HepG2 (cell line): Measurements from ENCODE around the gene PPP2R5C. TPM values are rescaled to one million over a fixed set of nuclear protein-coding genes. Genes with fewer than 3 reads are reported as not detected.

Source experiments
- ATAC-seq: fragments of 200-7000 bp; cut with Tn5 transposase; 3 replicates; pipeline ENCODE4 v1.9.1; 2020; ENCODE audit warnings: mild to moderate bottlenecking, moderate library complexity
- BruUV-seq: library from RNA; stranded (reverse); fragments of 400-500 nt; replicated peaks from 2 replicates; lab custom pipeline; 2021; lab: Mats Ljungman, UMichigan
- CTCF ChIA-PET: fragments of 300-600 bp; formaldehyde crosslinking; extraction: SDS; loops from one replicate; lab custom pipeline; 2021; ENCODE audit warnings: low total read pairs, inconsistent platforms, low intra/inter-chr PET ratio; lab: Yijun Ruan, JAX
- POLR2A ChIA-PET: fragments of 350-600 bp; sonication (Branson Sonifier 250); formaldehyde crosslinking; loops from one replicate; lab custom pipeline; 2020; ENCODE audit warnings: antibody characterized with exemption, inconsistent platforms; lab: Yijun Ruan, JAX
- DNase-seq: peaks from one replicate; pipeline ENCODE4 v3.0.0-alpha.2; 2015; ENCODE audit warnings: low spot score
- FAIRE-seq: peaks from 3 replicates; lab custom pipeline; 2011; peaks lifted over from hg19 to GRCh38; lab: Jason Lieb, UNC
- H2AFZ ChIP-seq: one replicate; pipeline ENCODE4 v1.6.1; 2011; ENCODE audit warnings: low read length, inconsistent platforms
- H3K27ac ChIP-seq: fragments of 300-600 bp; 3 replicates; pipeline ENCODE4 v1.8.0; 2011; ENCODE audit warnings: mixed run types, mild to moderate bottlenecking, mixed read lengths, low read length, inconsistent platforms; ENCODE audit not compliant: insufficient read depth; ENCODE audit errors: extremely low read length
- H3K27me3 ChIP-seq, 2 experiments: fragments of 200-600 bp in 1 of 2; 2 replicates in 1 of 2; 3 replicates in 1 of 2; pipeline versions ENCODE4 v1.6.0 to v1.8.0; 2011; ENCODE audit warnings: low read length in 2 of 2, mild to moderate bottlenecking in 2 of 2, moderate library complexity in 2 of 2, inconsistent platforms in 1 of 2; ENCODE audit not compliant: insufficient read depth in 2 of 2, control insufficient read depth in 1 of 2
- H3K36me3 ChIP-seq, 2 experiments: fragments of 200-600 bp in 1 of 2; replicated peaks in 1 of 2; 2 replicates in 1 of 2; 3 replicates in 1 of 2; pipeline versions ENCODE4 v1.5.1 to v1.8.0; 2011; ENCODE audit warnings: low read length in 2 of 2, inconsistent platforms in 1 of 2; ENCODE audit not compliant: insufficient read depth in 2 of 2, control insufficient read depth in 1 of 2
- H3K4me1 ChIP-seq: 2 replicates; pipeline ENCODE4 v1.5.1; 2012; ENCODE audit warnings: low read length, inconsistent platforms; ENCODE audit not compliant: insufficient read depth
- H3K4me2 ChIP-seq: 2 replicates; pipeline ENCODE4 v1.6.0; 2011; ENCODE audit warnings: low read depth, low read length, inconsistent platforms
- H3K4me3 ChIP-seq, 3 experiments: fragments of 200-600 bp in 1 of 3; sonication (generic), shearing (Covaris generic) in 1 of 3; replicated peaks in 1 of 3; 2 replicates each; pipeline ENCODE4 v1.5.1; 2011 to 2016; ENCODE audit warnings: low read length in 3 of 3, inconsistent platforms in 2 of 3, low read depth in 2 of 3, mild to moderate bottlenecking in 2 of 3, control low read depth in 1 of 3, mixed read lengths in 1 of 3; ENCODE audit not compliant: insufficient read depth in 1 of 3
- H3K79me2 ChIP-seq: one replicate; pipeline ENCODE4 v1.6.1; 2011; ENCODE audit warnings: low read length, inconsistent platforms; ENCODE audit not compliant: insufficient read depth
- H3K9ac ChIP-seq: 2 replicates; pipeline ENCODE4 v1.6.0; 2011; ENCODE audit warnings: mild to moderate bottlenecking, low read depth, low read length, inconsistent platforms; ENCODE audit not compliant: insufficient read depth
- H3K9me3 ChIP-seq: 2 replicates; pipeline ENCODE4 v1.5.1; 2012; ENCODE audit warnings: mild to moderate bottlenecking, low read length
- H4K20me1 ChIP-seq: 2 replicates; pipeline ENCODE4 v1.6.0; 2011; ENCODE audit warnings: inconsistent platforms, mild to moderate bottlenecking, low read length, moderate library complexity; ENCODE audit not compliant: insufficient read depth
- NR3C1 ChIP-seq: sonication (generic); formaldehyde crosslinking; IDR thresholded peaks from 2 replicates; pipeline ENCODE4 v1.4.0; 2020; ENCODE audit warnings: missing genetic modification reagents
- TBP ChIP-seq: sonication (generic); formaldehyde crosslinking; IDR thresholded peaks from 2 replicates; pipeline ENCODE4 v1.5.0; 2020; ENCODE audit warnings: missing genetic modification reagents
- ZNF580 ChIP-seq: IDR thresholded peaks from 2 replicates; pipeline ENCODE4 v1.6.1; 2016; ENCODE audit warnings: low read depth, borderline replicate concordance
- ZNF7 ChIP-seq: IDR thresholded peaks from 2 replicates; pipeline ENCODE4 v1.6.1; 2016; ENCODE audit warnings: missing biosample characterization, missing genetic modification reagents
- ZNF775 ChIP-seq: sonication (generic); formaldehyde crosslinking; IDR thresholded peaks from 2 replicates; pipeline ENCODE4 v1.4.0; 2020; ENCODE audit warnings: missing genetic modification reagents, mild to moderate bottlenecking, moderate library complexity, borderline replicate concordance
- ZUFSP ChIP-seq: sonication (generic); formaldehyde crosslinking; IDR thresholded peaks from 2 replicates; pipeline ENCODE4 v1.9.0; 2021; ENCODE audit warnings: missing genetic modification reagents, mild to moderate bottlenecking, borderline replicate concordance
- WGBS: methylation state at CpG from one replicate; pipeline ENCODE4 v1.1.6; 2017; ENCODE audit warnings: low lambda C conversion rate; 5-methylcytosine and 5-hydroxymethylcytosine counted together
- in situ Hi-C: cut with HindIII; loops from 2 replicates; pipeline ENCODE4 v1.10.0; 2017; ENCODE audit warnings: low pct_unique_long_range_greater_than_20kb; ENCODE audit not compliant: extremely low pct_ligation_motif_present
- intact Hi-C: fragments of 100-400 bp; cut with micrococcal nuclease; formaldehyde crosslinking; loops from one replicate; pipeline ENCODE4 v1.10.0; 2022; ENCODE audit not compliant: unreplicated experiment
- polyA plus RNA-seq, 8 experiments: library from polyadenylated mRNA; depleted of rRNA in 3 of 8; stranded (reverse) in 7 of 8; unstranded in 1 of 8; fragments of >200 nt; fragmentation: Illumina TruSeq in 4 of 8; extraction: Trizol in 4 of 8; gene quantifications; 2 replicates each; pipeline versions ENCODE4 v1.2.1 to v1.2.3, GENCODE V29; 2011 to 2016; ENCODE audit warnings: low read depth in 4 of 8, missing spikeins in 1 of 8, mixed read lengths in 1 of 8; ENCODE audit not compliant: insufficient read depth in 1 of 8
- total RNA-seq, 5 experiments: library from RNA; depleted of rRNA; stranded (reverse); fragments of >200 nt; fragmentation: Illumina TruSeq; extraction: Trizol; gene quantifications; 2 replicates each; pipeline ENCODE4 v1.2.3, GENCODE V29; 2016; ENCODE audit warnings: low read depth in 1 of 5
- TF ChIP-seq, protein P1 (sequence below): sonication (generic); formaldehyde crosslinking; IDR thresholded peaks from 2 replicates; pipeline ENCODE4 v1.4.0; 2020; ENCODE audit warnings: mild to moderate bottlenecking, missing genetic modification reagents

The PPP2R5C gene
- total and polyA plus RNA-seq, 2 of the 13 experiments (the other 11 are each of a cell fraction or from before 2014, with no cell fraction given), result 74.3 to 78.5 TPM

DNA sequence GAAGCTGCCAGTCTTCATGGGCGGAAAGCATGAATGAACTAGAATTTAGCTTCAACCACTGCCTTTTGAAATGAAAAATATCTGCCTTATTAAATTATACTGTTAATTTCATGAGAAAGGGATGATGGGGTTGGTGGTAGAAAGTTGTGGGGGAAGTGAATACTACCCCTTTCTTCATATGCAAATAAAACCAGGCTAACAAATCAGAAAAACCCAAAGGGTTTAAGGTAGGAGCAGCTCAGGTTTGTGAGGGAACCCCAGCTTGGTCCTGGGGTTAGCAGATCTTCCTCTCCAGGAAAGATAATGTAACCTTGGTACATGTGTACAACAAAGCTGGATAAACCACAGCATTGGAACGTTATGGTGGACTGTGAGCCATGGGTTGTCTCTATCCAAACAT lies 84.0 kb downstream of the PPP2R5C start:
- ATAC-seq (no peak), DNase-seq (no peak), FAIRE-seq (no peak)
- H3K4me3 ChIP-seq, result no peak overlapping the region
- TF ChIP-seq, protein P1, sequence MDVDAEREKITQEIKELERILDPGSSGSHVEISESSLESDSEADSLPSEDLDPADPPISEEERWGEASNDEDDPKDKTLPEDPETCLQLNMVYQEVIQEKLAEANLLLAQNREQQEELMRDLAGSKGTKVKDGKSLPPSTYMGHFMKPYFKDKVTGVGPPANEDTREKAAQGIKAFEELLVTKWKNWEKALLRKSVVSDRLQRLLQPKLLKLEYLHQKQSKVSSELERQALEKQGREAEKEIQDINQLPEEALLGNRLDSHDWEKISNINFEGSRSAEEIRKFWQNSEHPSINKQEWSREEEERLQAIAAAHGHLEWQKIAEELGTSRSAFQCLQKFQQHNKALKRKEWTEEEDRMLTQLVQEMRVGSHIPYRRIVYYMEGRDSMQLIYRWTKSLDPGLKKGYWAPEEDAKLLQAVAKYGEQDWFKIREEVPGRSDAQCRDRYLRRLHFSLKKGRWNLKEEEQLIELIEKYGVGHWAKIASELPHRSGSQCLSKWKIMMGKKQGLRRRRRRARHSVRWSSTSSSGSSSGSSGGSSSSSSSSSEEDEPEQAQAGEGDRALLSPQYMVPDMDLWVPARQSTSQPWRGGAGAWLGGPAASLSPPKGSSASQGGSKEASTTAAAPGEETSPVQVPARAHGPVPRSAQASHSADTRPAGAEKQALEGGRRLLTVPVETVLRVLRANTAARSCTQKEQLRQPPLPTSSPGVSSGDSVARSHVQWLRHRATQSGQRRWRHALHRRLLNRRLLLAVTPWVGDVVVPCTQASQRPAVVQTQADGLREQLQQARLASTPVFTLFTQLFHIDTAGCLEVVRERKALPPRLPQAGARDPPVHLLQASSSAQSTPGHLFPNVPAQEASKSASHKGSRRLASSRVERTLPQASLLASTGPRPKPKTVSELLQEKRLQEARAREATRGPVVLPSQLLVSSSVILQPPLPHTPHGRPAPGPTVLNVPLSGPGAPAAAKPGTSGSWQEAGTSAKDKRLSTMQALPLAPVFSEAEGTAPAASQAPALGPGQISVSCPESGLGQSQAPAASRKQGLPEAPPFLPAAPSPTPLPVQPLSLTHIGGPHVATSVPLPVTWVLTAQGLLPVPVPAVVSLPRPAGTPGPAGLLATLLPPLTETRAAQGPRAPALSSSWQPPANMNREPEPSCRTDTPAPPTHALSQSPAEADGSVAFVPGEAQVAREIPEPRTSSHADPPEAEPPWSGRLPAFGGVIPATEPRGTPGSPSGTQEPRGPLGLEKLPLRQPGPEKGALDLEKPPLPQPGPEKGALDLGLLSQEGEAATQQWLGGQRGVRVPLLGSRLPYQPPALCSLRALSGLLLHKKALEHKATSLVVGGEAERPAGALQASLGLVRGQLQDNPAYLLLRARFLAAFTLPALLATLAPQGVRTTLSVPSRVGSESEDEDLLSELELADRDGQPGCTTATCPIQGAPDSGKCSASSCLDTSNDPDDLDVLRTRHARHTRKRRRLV (CRISPR knock-in tag), result no peak
- TF ChIP-seq NR3C1 (CRISPR knock-in tag) (no peak), ZUFSP (CRISPR knock-in tag) (no peak), TBP (no peak), ZNF7 (CRISPR knock-in tag) (no peak), ZNF580 (CRISPR knock-in tag) (no peak), ZNF775 (CRISPR knock-in tag) (no peak)
- H3K9ac ChIP-seq, result no peak overlapping the region
- H4K20me1 ChIP-seq, result peaks cover 15% of the 10 kb centered on the region; the same call in 1 of the 2 replicates
- CTCF ChIA-PET, result no interaction called here
- POLR2A ChIA-PET, result no interaction called here
- no peaks in the 10 kb centered on the region for H3K27me3 ChIP-seq
- intact Hi-C loops (no loop called here), in situ Hi-C loops (no loop called here)
- H3K79me2 ChIP-seq, result peaks cover 17% of the 10 kb centered on the region
- no peaks in the 10 kb centered on the region for H3K4me1 ChIP-seq
- H2AFZ ChIP-seq, result no peak overlapping the region
- H3K9me3 ChIP-seq, result no peaks in the 10 kb centered on the region
- peaks cover 1 to 8% of the 10 kb centered on the region in 2 experiments; a peak in 2 of 5 replicates for H3K36me3 ChIP-seq
- 67% methylated on average over 2 of the region's 2 CpGs for WGBS
- BruUV-seq, result no TSS peak
- no peak overlapping the region for H3K4me2 ChIP-seq
- no peak overlapping the region for H3K27ac ChIP-seq
